Esophagus squamous epithelium (tissue), 4 donors: ENCODE results near the gene ANKRD11.

Experiments used
- POLR2A ChIP-seq, 4 donors: fragments of 450-650 bp; IDR thresholded peaks; one replicate each; pipeline ENCODE4 v1.6.1; 2017; ENCODE audit warnings: antibody characterized with exemption in 4 of 4, mild to moderate bottlenecking in 4 of 4, moderate library complexity in 3 of 4
- TF ChIP-seq, protein P1 (sequence below), 6 experiments: fragments of 450-650 bp in 4 of 6; fragments of 200-600 bp in 2 of 6; sonication (generic) in 2 of 6; IDR thresholded peaks; one replicate each; pipeline ENCODE4 v1.5.1; 2016 to 2019; ENCODE audit warnings: antibody characterized with exemption in 6 of 6, mild to moderate bottlenecking in 4 of 6, moderate library complexity in 4 of 6

DNA sequence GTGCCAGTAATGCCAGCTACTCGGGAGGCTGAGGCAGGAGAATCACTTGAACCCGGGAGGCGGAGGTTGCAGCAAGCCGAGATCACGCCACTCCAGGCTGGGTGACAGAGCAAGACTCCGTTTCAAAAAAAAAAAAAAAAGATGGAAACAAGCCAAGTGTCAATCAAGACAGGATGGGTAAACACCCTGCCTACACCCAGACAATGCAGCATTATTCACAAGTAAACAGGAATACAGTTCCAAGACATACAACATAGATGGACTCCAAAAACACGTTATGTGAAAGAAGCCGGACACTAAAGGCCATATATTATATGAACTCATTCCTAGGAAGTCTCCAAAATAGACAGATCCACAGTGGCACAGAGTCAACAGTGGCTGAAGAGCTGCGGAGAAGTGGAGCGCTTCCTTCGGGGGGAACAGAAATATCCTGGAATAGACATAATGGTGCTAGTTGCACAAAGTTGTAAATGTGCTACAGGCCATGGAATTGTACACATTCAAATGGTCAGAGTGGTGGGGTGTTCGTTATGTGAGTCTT lies 33.9 kb downstream of the ANKRD11 start:
- TF ChIP-seq, protein P1, sequence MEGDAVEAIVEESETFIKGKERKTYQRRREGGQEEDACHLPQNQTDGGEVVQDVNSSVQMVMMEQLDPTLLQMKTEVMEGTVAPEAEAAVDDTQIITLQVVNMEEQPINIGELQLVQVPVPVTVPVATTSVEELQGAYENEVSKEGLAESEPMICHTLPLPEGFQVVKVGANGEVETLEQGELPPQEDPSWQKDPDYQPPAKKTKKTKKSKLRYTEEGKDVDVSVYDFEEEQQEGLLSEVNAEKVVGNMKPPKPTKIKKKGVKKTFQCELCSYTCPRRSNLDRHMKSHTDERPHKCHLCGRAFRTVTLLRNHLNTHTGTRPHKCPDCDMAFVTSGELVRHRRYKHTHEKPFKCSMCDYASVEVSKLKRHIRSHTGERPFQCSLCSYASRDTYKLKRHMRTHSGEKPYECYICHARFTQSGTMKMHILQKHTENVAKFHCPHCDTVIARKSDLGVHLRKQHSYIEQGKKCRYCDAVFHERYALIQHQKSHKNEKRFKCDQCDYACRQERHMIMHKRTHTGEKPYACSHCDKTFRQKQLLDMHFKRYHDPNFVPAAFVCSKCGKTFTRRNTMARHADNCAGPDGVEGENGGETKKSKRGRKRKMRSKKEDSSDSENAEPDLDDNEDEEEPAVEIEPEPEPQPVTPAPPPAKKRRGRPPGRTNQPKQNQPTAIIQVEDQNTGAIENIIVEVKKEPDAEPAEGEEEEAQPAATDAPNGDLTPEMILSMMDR (IDR thresholded peaks at IDR 0.05): no peak
- no peak for TF ChIP-seq POLR2A (IDR thresholded peaks at IDR 0.05)
